H1 (cell line): Measurements from ENCODE around the gene TNS4. TPM values are rescaled to one million over a fixed set of nuclear protein-coding genes. Genes with fewer than 3 reads are reported as not detected.

Experiments
- KDM1A ChIP-seq: fragments of 200-600, 300-600 bp; sonication (generic); IDR thresholded peaks from 2 replicates; pipeline ENCODE4 v1.7.1; 2016; ENCODE audit warnings: mild to moderate bottlenecking, low read length, borderline replicate concordance
- polyA plus RNA-seq, 7 experiments: library from polyadenylated mRNA; depleted of rRNA in 3 of 7; stranded (reverse) in 5 of 7; unstranded in 2 of 7; fragments of >200 nt in 5 of 7; fragments of 200-250 nt in 2 of 7; gene quantifications; 1 replicate in 5 of 7; 2 replicates in 1 of 7; 4 replicates in 1 of 7; pipeline versions ENCODE4 v1.2.1 to v1.2.3, GENCODE V29; 2011 to 2013; ENCODE audit warnings: missing spikeins in 2 of 7, mixed read lengths in 2 of 7
- total RNA-seq: library from RNA; stranded (reverse); fragmentation: NEBNext Ultra II Directional; extraction: Animal tissue kit (Norgen Biotek cat#: 25700); gene quantifications from 2 replicates; pipeline ENCODE4 v1.2.1, GENCODE V29; 2021

The TNS4 gene
- total and polyA plus RNA-seq, 2 of the 8 experiments (the other 6 are each of a cell fraction or from before 2014, with no cell fraction given): 0.20 to 0.21 TPM

GRCh38 chr17:40447806-40448205, 53.6 kb downstream of the TNS4 start (continued):
- TF ChIP-seq KDM1A: no peak
